Natural killer cell (primary cell): ENCODE data around the gene DEAF1. TPM values are rescaled to one million over a fixed set of nuclear protein-coding genes. Genes with fewer than 3 reads are reported as not detected.

Experiments
- ATAC-seq, 3 donors: fragments of 150-1000 bp in 2 of 3; fragments of 200-7000 bp in 1 of 3; cut with Tn5 transposase; 1 replicate in 1 of 3; 2 replicates in 2 of 3; pipeline ENCODE4 v1.10.0; 2021; ENCODE audit warnings: mild to moderate bottlenecking in 2 of 3, moderate library complexity in 2 of 3
- DNase-seq, 2 donors: peaks; one replicate each; pipeline versions ENCODE4 v3.0.0 to v3.0.0-alpha.2; 2013 to 2021; ENCODE audit warnings: mixed read lengths in 1 of 2
- H3K27ac ChIP-seq: one replicate; pipeline ENCODE4 v1.5.1; 2013; ENCODE audit warnings: mild to moderate bottlenecking, low read length
- H3K27me3 ChIP-seq: one replicate; pipeline ENCODE4 v1.6.1; 2013; ENCODE audit warnings: low read length; ENCODE audit not compliant: control insufficient read depth, insufficient read depth
- H3K36me3 ChIP-seq: one replicate; pipeline ENCODE4 v1.6.1; 2013; ENCODE audit warnings: low read length; ENCODE audit not compliant: control insufficient read depth, insufficient read depth
- H3K4me1 ChIP-seq: one replicate; pipeline ENCODE4 v1.6.1; 2013; ENCODE audit warnings: low read length; ENCODE audit not compliant: control insufficient read depth, insufficient read depth
- H3K4me3 ChIP-seq: one replicate; pipeline ENCODE4 v1.5.1; 2013; ENCODE audit warnings: low read length
- H3K9me3 ChIP-seq: one replicate; pipeline ENCODE4 v1.6.1; 2013; ENCODE audit warnings: low read length; ENCODE audit not compliant: control insufficient read depth, insufficient read depth
- H3K27ac Mint-ChIP-seq, 2 donors: one replicate each; pipeline ENCODE4 v1.8.0; 2022; ENCODE audit warnings: mild to moderate bottlenecking in 2 of 2, mixed read lengths in 2 of 2, moderate library complexity in 1 of 2
- H3K27me3 Mint-ChIP-seq, 2 donors: one replicate each; pipeline ENCODE4 v1.8.0; 2022; ENCODE audit warnings: low read depth in 2 of 2, mixed read lengths in 2 of 2
- H3K36me3 Mint-ChIP-seq: one replicate; pipeline ENCODE4 v1.8.0; 2022; ENCODE audit warnings: mixed read lengths
- H3K4me1 Mint-ChIP-seq, 2 donors: one replicate each; pipeline ENCODE4 v1.8.0; 2022; ENCODE audit warnings: mixed read lengths in 2 of 2
- H3K4me3 Mint-ChIP-seq: one replicate; pipeline ENCODE4 v1.8.0; 2022; ENCODE audit warnings: mild to moderate bottlenecking, moderate library complexity, mixed read lengths
- H3K9me3 Mint-ChIP-seq, 2 donors: one replicate each; pipeline ENCODE4 v1.8.0; 2022; ENCODE audit warnings: mixed read lengths in 2 of 2
- WGBS: methylation state at CpG from one replicate; pipeline ENCODE4 v1.1.7; 2013; ENCODE audit warnings: missing lambda C conversion rate; ENCODE audit not compliant: insufficient coverage; 5-methylcytosine and 5-hydroxymethylcytosine counted together
- intact Hi-C: fragments of 100-400 bp; cut with micrococcal nuclease; formaldehyde crosslinking; loops from one replicate; pipeline ENCODE4 v1.14.2; 2022
- total RNA-seq, 4 donors: library from RNA; stranded (reverse); fragments of 120-200 nt in 1 of 4; gene quantifications; one replicate each; pipeline versions ENCODE4 v1.2.3 to v1.2.4, GENCODE V29; 2013 to 2022
- TF ChIP-seq, protein P1 (sequence below): fragments of 200-600 bp; IDR thresholded peaks from one replicate; pipeline ENCODE4 v1.8.0; 2022; ENCODE audit warnings: antibody characterized with exemption

Gene DEAF1
- total RNA-seq, 3 donors from 2014 or later (not counting 1 experiment from before 2014, with no cell fraction given), result 25.9 to 26.9 (median 26.8) TPM

DNA sequence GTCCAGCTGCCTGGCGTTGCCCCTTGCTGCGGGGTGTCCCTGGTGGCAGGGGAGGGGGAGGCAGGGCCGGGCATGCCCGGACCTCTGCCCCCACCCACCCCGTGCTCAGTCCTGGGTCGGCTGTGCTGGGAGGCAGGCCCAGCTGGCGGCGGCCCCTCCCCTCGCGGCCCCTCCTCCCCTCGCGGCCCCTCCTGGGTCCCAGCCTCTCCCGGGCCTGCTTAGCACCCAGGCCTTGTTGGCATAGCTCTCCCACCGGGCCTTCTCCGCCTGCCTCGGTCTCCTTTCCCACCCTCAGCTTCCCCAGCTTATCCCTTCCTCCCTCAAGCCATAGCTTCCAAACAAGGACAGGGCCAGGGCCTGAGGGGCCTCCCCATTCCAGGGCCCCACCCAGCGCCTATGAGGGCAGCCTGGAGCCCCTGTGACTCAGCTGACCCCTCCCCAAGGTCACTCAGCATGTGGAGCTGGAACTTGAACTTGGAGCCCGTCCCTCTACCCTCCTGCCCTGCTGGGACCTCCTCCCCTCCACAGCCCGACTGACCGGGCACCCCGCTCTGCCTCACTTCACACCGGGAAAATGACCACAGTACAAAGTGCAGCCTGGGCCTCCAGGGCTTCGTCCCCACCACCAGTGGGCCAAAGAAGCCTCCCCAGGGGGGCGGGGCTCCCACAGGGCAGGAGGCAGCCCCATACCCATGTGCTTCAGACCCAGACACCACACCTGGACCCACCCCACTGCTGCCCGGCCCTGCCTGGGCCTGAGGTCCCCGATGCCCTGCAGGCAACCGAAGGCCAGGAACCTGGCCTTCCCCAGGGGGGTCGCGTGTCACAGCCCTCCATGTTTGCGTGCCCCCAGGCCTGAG lies 12.2 kb upstream of the DEAF1 start:
- no peak for DNase-seq
- no peak for ATAC-seq
- H3K27me3 Mint-ChIP-seq, result peaks cover 0 to 13% of the 10 kb centered on the region in 2 donors
- H3K36me3 Mint-ChIP-seq, result no peaks in the 10 kb centered on the region
- no peak overlapping the region for H3K4me3 ChIP-seq
- H3K27ac ChIP-seq, result no peak overlapping the region
- 64% methylated on average over 30 of the region's 30 CpGs for WGBS
- TF ChIP-seq, protein P1, sequence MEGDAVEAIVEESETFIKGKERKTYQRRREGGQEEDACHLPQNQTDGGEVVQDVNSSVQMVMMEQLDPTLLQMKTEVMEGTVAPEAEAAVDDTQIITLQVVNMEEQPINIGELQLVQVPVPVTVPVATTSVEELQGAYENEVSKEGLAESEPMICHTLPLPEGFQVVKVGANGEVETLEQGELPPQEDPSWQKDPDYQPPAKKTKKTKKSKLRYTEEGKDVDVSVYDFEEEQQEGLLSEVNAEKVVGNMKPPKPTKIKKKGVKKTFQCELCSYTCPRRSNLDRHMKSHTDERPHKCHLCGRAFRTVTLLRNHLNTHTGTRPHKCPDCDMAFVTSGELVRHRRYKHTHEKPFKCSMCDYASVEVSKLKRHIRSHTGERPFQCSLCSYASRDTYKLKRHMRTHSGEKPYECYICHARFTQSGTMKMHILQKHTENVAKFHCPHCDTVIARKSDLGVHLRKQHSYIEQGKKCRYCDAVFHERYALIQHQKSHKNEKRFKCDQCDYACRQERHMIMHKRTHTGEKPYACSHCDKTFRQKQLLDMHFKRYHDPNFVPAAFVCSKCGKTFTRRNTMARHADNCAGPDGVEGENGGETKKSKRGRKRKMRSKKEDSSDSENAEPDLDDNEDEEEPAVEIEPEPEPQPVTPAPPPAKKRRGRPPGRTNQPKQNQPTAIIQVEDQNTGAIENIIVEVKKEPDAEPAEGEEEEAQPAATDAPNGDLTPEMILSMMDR, result no peak
- intact Hi-C loops, result no loop called here
- H3K9me3 Mint-ChIP-seq, result no peaks in the 10 kb centered on the region
- H3K4me1 Mint-ChIP-seq, result peaks cover 0 to 10% of the 10 kb centered on the region in 2 donors
- H3K9me3 ChIP-seq, result no peaks in the 10 kb centered on the region
- H3K4me3 Mint-ChIP-seq, result no peak overlapping the region
- peaks cover 14% of the 10 kb centered on the region for H3K27me3 ChIP-seq
- H3K4me1 ChIP-seq, result peaks cover 31% of the 10 kb centered on the region
- H3K27ac Mint-ChIP-seq, result no peak overlapping the region
- H3K36me3 ChIP-seq, result no peaks in the 10 kb centered on the region

DNA sequence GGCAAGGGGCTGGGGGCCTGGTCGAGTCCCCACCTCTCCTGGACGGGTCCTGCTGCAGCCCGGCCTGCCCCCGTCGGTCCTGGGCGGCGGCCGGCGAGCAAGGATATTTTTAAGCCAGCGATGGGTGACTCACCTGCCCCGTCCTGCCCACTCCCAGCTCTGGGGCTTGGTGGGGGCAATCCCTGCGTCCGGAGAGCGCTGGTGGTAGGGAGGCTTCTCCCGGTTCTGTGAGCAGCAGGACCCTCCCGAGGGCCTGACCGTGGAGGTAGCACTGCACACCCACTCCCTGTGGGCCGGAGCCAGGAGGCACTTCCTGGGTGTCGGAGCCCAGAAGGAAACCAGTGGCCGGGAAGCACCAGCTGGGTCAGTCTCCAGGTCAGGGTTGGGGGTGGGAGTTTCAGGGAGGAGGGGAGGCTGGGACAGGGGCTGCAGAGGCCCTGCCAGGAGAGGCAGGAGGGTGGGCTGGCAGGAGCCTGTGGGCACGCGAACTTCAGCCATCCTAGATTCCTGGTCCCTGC lies 11.5 kb upstream of the DEAF1 start:
- intact Hi-C loops, result no loop called here
- Mint-ChIP-seq H3K36me3 (no peaks in the 10 kb centered on the region), H3K4me1 (peaks cover 0 to 10% of the 10 kb centered on the region in 2 donors), H3K9me3 (no peaks in the 10 kb centered on the region), H3K27ac (no peak overlapping the region), H3K4me3 (no peak overlapping the region), H3K27me3 (peaks cover 0 to 12% of the 10 kb centered on the region in 2 donors)
- Histone ChIP-seq H3K4me3 (no peak overlapping the region), H3K9me3 (no peaks in the 10 kb centered on the region), H3K4me1 (peaks cover 34% of the 10 kb centered on the region), H3K27ac (no peak overlapping the region), H3K36me3 (no peaks in the 10 kb centered on the region), H3K27me3 (peaks cover 14% of the 10 kb centered on the region)
- WGBS, result 19% methylated on average over 22 of the region's 22 CpGs
- ATAC-seq (no peak), DNase-seq (peak in 1 of 2 donors; percentile 10)
- TF ChIP-seq, protein P1, result no peak

DNA sequence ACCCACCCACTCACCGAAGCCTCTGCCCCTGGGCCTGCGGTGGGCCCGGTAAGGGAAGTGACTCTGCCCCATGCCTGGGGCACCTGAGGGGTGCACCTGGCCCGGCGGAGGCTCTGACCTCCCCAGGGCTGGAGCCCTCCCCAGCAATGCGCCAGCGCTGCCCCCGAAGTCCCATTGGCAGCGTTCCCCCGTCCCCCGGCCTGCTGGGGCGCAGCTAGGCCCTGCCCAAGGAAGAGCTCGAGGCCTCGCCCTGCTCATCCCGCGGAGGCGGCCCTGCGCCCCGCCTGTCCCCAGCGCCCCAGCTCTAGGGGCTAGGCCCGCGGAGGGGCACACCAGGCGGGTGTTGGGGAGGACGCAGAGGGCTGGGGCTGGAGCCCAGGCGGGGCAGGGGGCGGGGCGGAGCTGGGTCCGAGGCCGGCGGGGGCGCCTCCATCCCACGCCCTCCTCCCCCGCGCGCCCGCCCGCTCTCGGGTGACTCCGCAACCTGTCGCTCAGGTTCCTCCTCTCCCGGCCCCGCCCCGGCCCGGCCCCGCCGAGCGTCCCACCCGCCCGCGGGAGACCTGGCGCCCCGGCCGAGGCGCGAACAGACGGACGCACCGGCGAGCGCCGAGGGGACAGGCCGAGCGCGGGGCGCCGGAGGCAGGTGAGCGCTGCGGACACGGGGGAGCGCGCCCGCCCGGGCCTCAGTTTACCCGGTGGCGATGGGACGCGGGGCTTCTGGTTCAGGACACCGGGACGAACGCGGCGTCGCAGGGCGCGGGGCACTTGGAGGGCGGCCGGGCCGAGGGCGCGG lies 10.8 kb upstream of the DEAF1 start, which contains the start of gene EPS8L2:
Gene EPS8L2 (plus strand): TSS at position 586 of the 793 bp plus-strand sequence. CDS start 3,177 bp downstream, outside the sequence.
- peaks cover 2% of the 10 kb centered on the region for H3K36me3 ChIP-seq
- 9% methylated on average over 90 of the region's 90 CpGs for WGBS
- Mint-ChIP-seq H3K27me3 (peaks cover 0 to 9% of the 10 kb centered on the region in 2 donors), H3K4me1 (peaks cover 0 to 10% of the 10 kb centered on the region in 2 donors), H3K36me3 (no peaks in the 10 kb centered on the region), H3K27ac (no peak within 1 kb of the TSS), H3K9me3 (no peaks in the 10 kb centered on the region), H3K4me3 (no peak within 1 kb of the TSS)
- TF ChIP-seq, protein P1, result no peak
- peaks cover 34% of the 10 kb centered on the region for H3K4me1 ChIP-seq
- no peak within 1 kb of the TSS for H3K4me3 ChIP-seq
- DNase-seq, result peak in 1 of 2 donors; percentile 25
- no peak within 1 kb of the TSS for H3K27ac ChIP-seq
- H3K9me3 ChIP-seq, result no peaks in the 10 kb centered on the region
- peak in 1 of 3 donors; percentile 17 for ATAC-seq
- peaks cover 14% of the 10 kb centered on the region for H3K27me3 ChIP-seq
- intact Hi-C loops, result no loop called here
